ENCODE measurements around the gene DGKH. TPM values are rescaled to one million over a fixed set of nuclear protein-coding genes. Genes with fewer than 3 reads are reported as not detected.

Gene DGKH
- total RNA-seq = 1.6 and 2.2 TPM in 2 replicates

GRCh38 chr13:42048342-42048683 lies at the start of gene DGKH:
TSS of gene DGKH (plus strand) at chr13:42048648. CDS start at chr13:42048774, 126 bp downstream.
- peak; percentile 24 for DNase-seq
- no peaks in the 10 kb centered on the region for H3K9me3 Mint-ChIP-seq
- H3K4me1 Mint-ChIP-seq = peaks cover 12% of the 10 kb centered on the region
- ChIA-PET CTCF (no interaction called here), POLR2A (interaction anchor here (0.7 kb wide), 1 partner anchor 1124 kb away, joined by 3 read pairs; no protein-coding TSS in a partner anchor)
- TF ChIP-seq CTCF (IDR thresholded peaks at IDR 0.05) = no peak
- peak; percentile 12 for ATAC-seq (ENCODE audit: low read depth)
- peaks cover 34% of the 10 kb centered on the region for H3K27me3 Mint-ChIP-seq
- H3K36me3 Mint-ChIP-seq (ENCODE audit: low read depth) = no peaks in the 10 kb centered on the region
- no peak within 1 kb of the TSS for H3K27ac Mint-ChIP-seq
- peak within 1 kb of the TSS; percentile 85 for H3K4me3 Mint-ChIP-seq
- intact Hi-C loops (cut with micrococcal nuclease) = loop anchor here (1.0 to 10.0 kb wide), 8 partner anchors 9 to 1829 kb away; partner anchors contain the start of genes CCDC122, LACC1, NAA16 and RGCC

GRCh38 chr13:42000846-42001245 lies 47.6 kb upstream of the DGKH start:
- Mint-ChIP-seq H3K4me3 (no peak overlapping the region), H3K9me3 (no peaks in the 10 kb centered on the region), H3K36me3 (ENCODE audit: low read depth) (no peaks in the 10 kb centered on the region), H3K4me1 (no peaks in the 10 kb centered on the region), H3K27me3 (peaks cover 17% of the 10 kb centered on the region), H3K27ac (no peak overlapping the region)
- no peak for TF ChIP-seq CTCF (IDR thresholded peaks at IDR 0.05)
- POLR2A ChIA-PET = no interaction called here
- CTCF ChIA-PET = no interaction called here
- DNase-seq (no peak), ATAC-seq (ENCODE audit: low read depth) (no peak)
- intact Hi-C loops (cut with micrococcal nuclease) = no loop called here

- Mint-ChIP-seq H3K27me3 (peaks cover 17% of the 10 kb centered on the region), H3K4me3 (no peak overlapping the region), H3K36me3 (ENCODE audit: low read depth) (no peaks in the 10 kb centered on the region), H3K9me3 (no peaks in the 10 kb centered on the region), H3K27ac (no peak overlapping the region), H3K4me1 (no peaks in the 10 kb centered on the region)
- DNase-seq (no peak), ATAC-seq (ENCODE audit: low read depth) (no peak)
- ChIA-PET CTCF (no interaction called here), POLR2A (no interaction called here)
- no peak for TF ChIP-seq CTCF (IDR thresholded peaks at IDR 0.05)
- intact Hi-C loops (cut with micrococcal nuclease) = no loop called here
Measured at GRCh38 chr13:42001580-42001979, 46.9 kb upstream of the DGKH start.

GRCh38 chr13:42002066-42002465 lies 46.4 kb upstream of the DGKH start:
- Mint-ChIP-seq H3K36me3 (ENCODE audit: low read depth) (no peaks in the 10 kb centered on the region), H3K4me1 (no peaks in the 10 kb centered on the region), H3K27me3 (peaks cover 17% of the 10 kb centered on the region), H3K27ac (no peak overlapping the region), H3K4me3 (no peak overlapping the region), H3K9me3 (no peaks in the 10 kb centered on the region)
- no peak for TF ChIP-seq CTCF (IDR thresholded peaks at IDR 0.05)
- ATAC-seq (ENCODE audit: low read depth) (no peak), DNase-seq (no peak)
- ChIA-PET POLR2A (no interaction called here), CTCF (no interaction called here)
- intact Hi-C loops (cut with micrococcal nuclease) = no loop called here

GRCh38 chr13:42007844-42008243 lies 40.6 kb upstream of the DGKH start:
- Mint-ChIP-seq H3K27ac (no peak overlapping the region), H3K4me1 (no peaks in the 10 kb centered on the region), H3K9me3 (no peaks in the 10 kb centered on the region), H3K4me3 (no peak overlapping the region), H3K36me3 (ENCODE audit: low read depth) (no peaks in the 10 kb centered on the region), H3K27me3 (peaks cover 2% of the 10 kb centered on the region)
- TF ChIP-seq CTCF (IDR thresholded peaks at IDR 0.05) = no peak
- CTCF ChIA-PET = interaction anchor here (1.6 kb wide), 1 partner anchor 15 kb away, joined by 3 read pairs; no protein-coding TSS in a partner anchor
- DNase-seq (no peak), ATAC-seq (ENCODE audit: low read depth) (no peak)
- POLR2A ChIA-PET = no interaction called here
- intact Hi-C loops (cut with micrococcal nuclease) = no loop called here

Data from activated B cell treated with CpG ODN at 0.5 μM for 24 hours (primary cell).